GM12874 (cell line): ENCODE data around the gene PLCB4.

Experiments
- TF ChIP-seq, protein P1 (sequence below): IDR thresholded peaks from 2 replicates; pipeline ENCODE4 v1.5.1; 2011; ENCODE audit warnings: low read depth, mild to moderate bottlenecking, control low read depth, low read length, moderate library complexity; ENCODE audit not compliant: insufficient read depth

Gene PLCB4

DNA sequence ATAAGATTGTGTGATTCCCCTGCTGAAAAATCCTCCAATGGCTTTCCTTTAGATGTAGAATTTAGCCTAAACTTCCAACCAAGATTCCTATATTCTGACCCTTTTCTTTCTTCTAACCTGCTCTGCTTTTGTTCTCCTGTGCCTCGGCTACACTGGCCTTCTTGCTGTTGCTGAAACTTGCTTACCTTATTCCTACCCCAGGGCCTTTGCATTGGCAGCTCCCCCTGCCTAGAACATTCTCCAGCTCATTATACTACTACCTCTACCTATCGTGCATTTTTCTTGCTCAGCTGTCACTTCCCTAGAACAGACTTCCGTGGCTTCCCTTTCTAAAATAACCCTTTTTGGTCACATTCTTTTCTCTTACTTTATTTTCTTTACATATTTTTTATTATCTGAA lies 48.7 kb downstream of the PLCB4 start:
- TF ChIP-seq, protein P1, sequence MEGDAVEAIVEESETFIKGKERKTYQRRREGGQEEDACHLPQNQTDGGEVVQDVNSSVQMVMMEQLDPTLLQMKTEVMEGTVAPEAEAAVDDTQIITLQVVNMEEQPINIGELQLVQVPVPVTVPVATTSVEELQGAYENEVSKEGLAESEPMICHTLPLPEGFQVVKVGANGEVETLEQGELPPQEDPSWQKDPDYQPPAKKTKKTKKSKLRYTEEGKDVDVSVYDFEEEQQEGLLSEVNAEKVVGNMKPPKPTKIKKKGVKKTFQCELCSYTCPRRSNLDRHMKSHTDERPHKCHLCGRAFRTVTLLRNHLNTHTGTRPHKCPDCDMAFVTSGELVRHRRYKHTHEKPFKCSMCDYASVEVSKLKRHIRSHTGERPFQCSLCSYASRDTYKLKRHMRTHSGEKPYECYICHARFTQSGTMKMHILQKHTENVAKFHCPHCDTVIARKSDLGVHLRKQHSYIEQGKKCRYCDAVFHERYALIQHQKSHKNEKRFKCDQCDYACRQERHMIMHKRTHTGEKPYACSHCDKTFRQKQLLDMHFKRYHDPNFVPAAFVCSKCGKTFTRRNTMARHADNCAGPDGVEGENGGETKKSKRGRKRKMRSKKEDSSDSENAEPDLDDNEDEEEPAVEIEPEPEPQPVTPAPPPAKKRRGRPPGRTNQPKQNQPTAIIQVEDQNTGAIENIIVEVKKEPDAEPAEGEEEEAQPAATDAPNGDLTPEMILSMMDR, result no peak

DNA sequence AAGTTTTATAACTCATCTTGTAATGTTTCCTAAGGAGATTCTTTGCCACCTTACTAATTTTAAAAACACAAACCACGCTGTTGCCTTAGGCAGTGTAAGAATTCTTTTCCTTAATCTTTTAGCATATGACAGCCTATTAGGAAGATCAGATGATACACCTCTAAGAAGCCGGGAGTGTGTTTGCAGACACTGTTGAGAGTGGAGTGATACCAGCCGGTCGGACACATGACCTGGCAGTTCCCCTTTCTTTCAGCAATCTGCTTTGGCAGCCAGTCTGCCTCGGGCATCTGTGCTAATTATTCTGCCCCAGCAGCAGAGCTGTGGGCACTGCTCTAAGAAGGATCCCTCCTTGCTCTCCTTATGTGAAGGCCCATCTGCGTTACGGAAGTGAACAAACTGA lies 50.9 kb downstream of the PLCB4 start:
- TF ChIP-seq, protein P1, result no peak

DNA sequence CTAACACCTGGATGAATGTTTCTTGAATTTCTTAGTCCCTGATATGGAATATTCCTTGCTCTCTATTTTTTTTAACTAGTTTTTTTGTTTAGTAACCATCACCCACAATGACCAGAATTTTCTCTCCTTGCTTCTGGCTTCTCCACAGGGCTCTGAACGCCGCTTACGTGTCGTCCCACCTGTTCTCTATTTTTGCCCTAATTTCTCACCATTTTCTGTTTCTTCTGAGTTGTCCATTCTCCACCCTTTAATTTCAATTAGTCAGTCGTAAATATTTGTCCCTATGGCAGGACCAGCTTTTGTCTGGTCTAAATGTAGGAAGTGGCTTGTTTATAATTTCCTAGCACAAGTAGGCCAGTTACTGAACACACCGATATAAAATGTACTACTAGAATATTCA lies 52.3 kb downstream of the PLCB4 start:
- TF ChIP-seq, protein P1, result no peak

DNA sequence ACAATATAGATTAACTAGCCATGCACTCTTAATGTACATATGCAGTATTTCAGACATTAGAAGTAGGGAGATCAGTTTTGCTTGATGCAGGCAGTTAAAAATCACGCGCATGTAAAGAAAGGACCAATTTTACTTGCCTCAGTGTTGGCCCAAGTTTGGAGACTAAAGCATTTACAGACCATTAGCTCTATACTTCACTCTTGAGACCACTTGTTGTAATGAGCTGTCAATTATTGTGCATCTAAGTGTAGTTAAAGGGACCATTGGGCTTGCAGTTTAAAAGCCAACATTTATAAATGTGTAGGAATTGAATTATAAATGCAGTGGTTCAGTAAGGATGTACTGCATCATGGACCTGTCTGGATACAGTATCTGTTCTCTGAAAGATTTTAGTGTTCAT lies 53.7 kb downstream of the PLCB4 start:
- TF ChIP-seq, protein P1, result no peak

DNA sequence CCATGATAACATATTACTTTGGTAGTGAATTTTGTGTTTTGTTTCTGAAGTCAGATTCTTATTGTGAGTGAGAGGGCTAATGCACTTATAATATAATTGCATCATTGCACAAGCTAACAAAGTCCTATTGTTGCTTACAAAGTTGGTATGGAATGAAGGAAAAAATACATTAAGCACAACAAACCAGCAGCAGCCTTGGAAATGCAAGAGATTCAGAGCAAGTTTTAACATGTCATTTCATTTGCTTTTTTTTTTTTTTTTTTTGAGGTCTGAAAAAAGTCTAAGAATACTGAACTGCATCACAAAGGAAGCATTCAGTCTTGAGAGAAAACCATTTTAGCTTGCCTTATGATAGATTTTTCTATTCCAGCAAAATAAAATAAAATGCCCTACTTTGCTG lies 57.6 kb downstream of the PLCB4 start:
- TF ChIP-seq, protein P1, result no peak

DNA sequence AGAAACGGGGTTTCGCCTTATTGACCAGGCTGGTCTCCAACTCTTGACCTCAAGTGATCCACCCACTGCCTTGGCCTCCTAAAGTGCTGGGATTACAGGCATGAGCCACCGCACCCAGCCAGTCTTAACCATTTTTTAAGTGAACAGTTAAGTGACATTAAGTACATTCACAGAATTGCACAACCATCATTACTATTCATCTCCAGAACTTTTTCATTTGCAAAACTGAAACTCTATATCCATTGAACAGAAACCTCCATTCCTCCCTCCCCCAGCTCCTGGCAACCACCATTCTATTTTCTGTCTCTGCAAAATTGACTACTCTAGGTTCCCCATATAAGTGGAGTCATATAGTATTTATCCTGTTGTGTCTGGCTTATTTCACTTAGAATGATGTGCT lies 59.7 kb downstream of the PLCB4 start:
- TF ChIP-seq, protein P1, result no peak

DNA sequence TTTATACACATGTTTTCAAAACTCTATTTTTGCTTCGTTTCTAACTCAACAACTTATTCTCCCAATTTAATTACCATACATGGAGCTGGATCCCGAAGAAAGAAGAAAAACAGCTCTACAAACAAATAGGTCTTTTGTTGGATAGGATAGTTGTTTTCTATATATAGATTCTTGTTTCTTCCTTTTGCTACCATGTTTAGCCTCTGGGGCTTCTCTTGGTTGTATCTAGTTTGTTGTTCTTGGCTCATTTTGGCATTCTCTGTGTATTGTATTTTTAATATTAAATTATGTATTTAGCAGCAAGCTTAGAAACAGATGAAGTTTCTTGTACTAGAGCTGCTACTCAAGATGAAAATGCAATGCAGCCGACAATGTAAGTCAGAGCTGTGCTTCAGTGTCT lies 60.9 kb downstream of the PLCB4 start:
- TF ChIP-seq, protein P1, result no peak

DNA sequence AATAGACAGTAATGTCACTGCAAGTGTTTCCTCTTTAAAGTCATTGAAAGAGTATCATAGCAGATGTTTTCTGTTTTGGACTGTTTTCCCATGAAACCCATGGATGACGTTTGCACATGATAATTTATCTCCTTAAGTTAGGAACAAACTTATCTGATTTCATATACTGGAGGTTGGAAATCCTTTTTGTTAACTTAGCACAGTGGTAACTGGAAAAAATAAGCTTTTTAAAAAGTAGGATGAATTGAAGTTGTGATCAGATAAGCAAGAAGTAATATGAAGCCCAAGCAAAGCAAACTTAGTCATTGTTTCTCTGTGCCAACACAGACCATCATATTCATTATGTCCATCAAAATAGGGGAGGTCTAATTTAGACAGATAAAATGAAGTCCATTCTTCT lies 61.6 kb downstream of the PLCB4 start:
- TF ChIP-seq, protein P1, result no peak
